Measurements from ENCODE around the gene CADPS2.

Gene CADPS2

DNA sequence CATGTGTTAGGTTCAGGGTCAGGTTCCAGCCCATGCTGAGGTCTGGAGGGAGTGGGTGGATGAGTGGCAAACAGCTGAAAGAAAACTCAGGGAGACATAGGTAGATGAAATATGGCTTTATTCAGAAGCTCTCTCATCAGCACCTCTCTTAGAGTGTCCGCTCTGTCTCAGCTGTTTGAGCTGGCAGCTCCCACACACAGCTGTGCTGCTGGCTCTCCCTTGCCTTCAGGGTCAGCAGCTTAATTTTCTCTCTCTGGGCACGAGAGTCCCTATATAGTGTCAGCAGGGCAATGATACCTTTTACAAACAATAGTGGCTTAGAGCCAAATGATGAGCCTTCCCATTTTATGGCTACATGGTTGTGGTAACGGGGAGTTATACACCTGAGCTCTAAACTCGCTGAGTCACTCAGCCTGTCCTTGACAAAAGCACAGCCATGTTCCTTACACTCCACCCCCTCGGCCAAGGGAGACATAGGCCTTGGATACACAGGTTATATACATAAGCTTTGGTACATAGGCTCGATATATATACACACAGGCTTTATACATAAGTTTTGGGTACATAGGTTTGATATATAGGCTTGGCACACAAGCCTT lies 197.8 kb downstream of the CADPS2 start:
- TF ChIP-seq SIN3A (IDR thresholded peaks at IDR 0.05; ENCODE audit: borderline replicate concordance, insufficient read depth, low read length): no peak
- no peak for TF ChIP-seq TAF1 (IDR thresholded peaks at IDR 0.05; ENCODE audit: borderline replicate concordance, insufficient read depth, low read length)
- TF ChIP-seq, protein P1, sequence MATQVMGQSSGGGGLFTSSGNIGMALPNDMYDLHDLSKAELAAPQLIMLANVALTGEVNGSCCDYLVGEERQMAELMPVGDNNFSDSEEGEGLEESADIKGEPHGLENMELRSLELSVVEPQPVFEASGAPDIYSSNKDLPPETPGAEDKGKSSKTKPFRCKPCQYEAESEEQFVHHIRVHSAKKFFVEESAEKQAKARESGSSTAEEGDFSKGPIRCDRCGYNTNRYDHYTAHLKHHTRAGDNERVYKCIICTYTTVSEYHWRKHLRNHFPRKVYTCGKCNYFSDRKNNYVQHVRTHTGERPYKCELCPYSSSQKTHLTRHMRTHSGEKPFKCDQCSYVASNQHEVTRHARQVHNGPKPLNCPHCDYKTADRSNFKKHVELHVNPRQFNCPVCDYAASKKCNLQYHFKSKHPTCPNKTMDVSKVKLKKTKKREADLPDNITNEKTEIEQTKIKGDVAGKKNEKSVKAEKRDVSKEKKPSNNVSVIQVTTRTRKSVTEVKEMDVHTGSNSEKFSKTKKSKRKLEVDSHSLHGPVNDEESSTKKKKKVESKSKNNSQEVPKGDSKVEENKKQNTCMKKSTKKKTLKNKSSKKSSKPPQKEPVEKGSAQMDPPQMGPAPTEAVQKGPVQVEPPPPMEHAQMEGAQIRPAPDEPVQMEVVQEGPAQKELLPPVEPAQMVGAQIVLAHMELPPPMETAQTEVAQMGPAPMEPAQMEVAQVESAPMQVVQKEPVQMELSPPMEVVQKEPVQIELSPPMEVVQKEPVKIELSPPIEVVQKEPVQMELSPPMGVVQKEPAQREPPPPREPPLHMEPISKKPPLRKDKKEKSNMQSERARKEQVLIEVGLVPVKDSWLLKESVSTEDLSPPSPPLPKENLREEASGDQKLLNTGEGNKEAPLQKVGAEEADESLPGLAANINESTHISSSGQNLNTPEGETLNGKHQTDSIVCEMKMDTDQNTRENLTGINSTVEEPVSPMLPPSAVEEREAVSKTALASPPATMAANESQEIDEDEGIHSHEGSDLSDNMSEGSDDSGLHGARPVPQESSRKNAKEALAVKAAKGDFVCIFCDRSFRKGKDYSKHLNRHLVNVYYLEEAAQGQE (IDR thresholded peaks at IDR 0.05; ENCODE audit: insufficient read depth in 1 of 2, low read depth in 2 of 2, low read length in 2 of 2): no peak
- TF ChIP-seq FOXP2 (optimal IDR thresholded peaks at IDR 0.05; ENCODE audit: borderline replicate concordance, extremely low read depth, extremely low read length, insufficient read depth): no peak
- TF ChIP-seq POLR2AphosphoS5 (IDR thresholded peaks at IDR 0.05; ENCODE audit: low read depth, low read length): no peak

DNA sequence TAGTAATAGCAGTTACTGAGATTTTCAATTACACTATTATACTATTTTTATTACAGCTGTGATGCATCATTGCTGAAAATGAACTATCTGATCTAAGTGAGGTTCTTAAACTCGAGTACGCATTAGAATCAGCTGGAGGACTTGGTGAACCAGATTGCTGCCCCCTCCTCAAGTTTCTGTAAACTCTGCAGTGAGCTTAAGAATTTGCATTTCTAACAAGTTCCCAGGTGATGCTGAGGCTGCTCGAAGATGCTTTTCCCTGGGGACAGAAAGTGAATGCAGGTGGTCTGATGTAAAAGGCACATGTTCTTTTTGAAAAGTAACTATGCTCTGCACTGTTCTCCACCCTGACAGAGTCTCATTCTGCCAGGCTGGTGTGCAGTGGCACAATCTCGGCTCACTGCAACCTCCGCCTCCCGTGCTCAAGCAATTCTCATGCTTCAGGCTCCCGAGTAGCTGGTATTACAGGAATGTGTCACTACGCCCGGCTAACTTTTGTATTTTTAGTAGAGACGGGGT lies 199.8 kb downstream of the CADPS2 start:
- TF ChIP-seq FOXP2 (optimal IDR thresholded peaks at IDR 0.05; ENCODE audit: borderline replicate concordance, extremely low read depth, extremely low read length, insufficient read depth) (no peak), SIN3A (IDR thresholded peaks at IDR 0.05; ENCODE audit: borderline replicate concordance, insufficient read depth, low read length) (no peak), POLR2AphosphoS5 (IDR thresholded peaks at IDR 0.05; ENCODE audit: low read depth, low read length) (no peak), TAF1 (IDR thresholded peaks at IDR 0.05; ENCODE audit: borderline replicate concordance, insufficient read depth, low read length) (no peak)
- TF ChIP-seq, protein P1 (IDR thresholded peaks at IDR 0.05; ENCODE audit: insufficient read depth in 1 of 2, low read depth in 2 of 2, low read length in 2 of 2): no peak

DNA sequence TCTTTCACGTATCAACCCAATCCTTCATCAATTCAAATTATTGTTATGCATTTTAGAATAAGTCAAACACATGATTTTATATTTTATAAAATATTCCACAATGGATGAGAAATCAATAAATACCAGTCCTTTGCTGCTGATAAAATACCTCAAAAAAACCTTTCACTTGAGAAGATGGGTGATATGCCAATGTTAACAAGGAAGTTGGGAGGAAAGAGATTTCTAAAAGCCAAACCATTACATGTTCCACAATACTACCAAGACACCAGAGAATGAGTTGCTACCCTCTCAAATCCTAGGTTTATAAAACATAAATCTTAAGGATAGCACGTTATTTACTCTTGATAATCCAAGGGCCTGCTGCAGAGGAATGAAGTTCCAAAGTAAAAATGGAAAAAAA lies 201.8 kb downstream of the CADPS2 start:
- TF ChIP-seq SIN3A (IDR thresholded peaks at IDR 0.05; ENCODE audit: borderline replicate concordance, insufficient read depth, low read length): no peak
- TF ChIP-seq, protein P1 (IDR thresholded peaks at IDR 0.05; ENCODE audit: insufficient read depth in 1 of 2, low read depth in 2 of 2, low read length in 2 of 2): no peak

DNA sequence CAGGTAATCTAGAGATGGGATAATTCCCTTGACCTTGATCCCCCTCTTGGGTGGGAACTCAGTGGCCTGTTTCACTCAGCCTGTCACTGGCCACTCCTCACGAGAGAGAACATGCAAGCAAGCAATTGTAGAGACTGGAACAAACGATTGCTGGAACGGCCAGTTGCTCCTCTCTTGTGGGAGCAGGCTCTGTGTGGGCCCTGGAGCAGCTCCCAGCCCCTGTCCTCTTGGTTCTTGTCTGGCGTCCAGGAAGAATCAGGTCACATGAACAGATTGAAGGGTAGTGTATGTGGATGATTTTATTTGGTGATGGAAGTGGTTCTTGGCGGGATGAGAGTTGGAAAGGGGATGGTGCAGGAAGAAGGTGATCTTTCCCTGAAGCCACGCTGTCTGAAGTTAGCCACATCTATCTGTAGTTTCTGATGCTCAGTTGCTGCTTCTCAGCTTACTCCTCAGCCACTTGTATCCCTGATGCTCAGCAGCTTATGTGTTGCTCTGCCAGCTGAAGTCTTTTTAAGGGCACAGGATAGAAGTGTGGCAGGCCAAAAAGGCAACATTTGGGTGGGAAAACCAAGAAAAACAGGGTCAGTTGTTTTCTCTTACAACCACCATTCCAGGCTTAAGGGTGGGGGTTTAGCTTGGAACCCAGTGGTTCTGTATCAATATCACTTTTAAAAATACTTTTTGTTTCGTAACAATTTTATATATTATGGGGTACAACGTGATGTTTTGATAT lies 203.3 kb downstream of the CADPS2 start:
- TF ChIP-seq POLR2AphosphoS5 (IDR thresholded peaks at IDR 0.05; ENCODE audit: low read depth, low read length) (no peak), TAF1 (IDR thresholded peaks at IDR 0.05; ENCODE audit: borderline replicate concordance, insufficient read depth, low read length) (no peak), FOXP2 (optimal IDR thresholded peaks at IDR 0.05; ENCODE audit: borderline replicate concordance, extremely low read depth, extremely low read length, insufficient read depth) (no peak), SIN3A (IDR thresholded peaks at IDR 0.05; ENCODE audit: borderline replicate concordance, insufficient read depth, low read length) (no peak)
- TF ChIP-seq, protein P1 (IDR thresholded peaks at IDR 0.05; ENCODE audit: insufficient read depth in 1 of 2, low read depth in 2 of 2, low read length in 2 of 2): no peak

All from PFSK-1 (cell line).